ENCODE results near the gene PHLDA3.
"Not testable (repeated sequence)": the region's sequence is repeated elsewhere in the genome, so short reads cannot be mapped to it uniquely, and the experiment has no call there.

Gene PHLDA3

DNA sequence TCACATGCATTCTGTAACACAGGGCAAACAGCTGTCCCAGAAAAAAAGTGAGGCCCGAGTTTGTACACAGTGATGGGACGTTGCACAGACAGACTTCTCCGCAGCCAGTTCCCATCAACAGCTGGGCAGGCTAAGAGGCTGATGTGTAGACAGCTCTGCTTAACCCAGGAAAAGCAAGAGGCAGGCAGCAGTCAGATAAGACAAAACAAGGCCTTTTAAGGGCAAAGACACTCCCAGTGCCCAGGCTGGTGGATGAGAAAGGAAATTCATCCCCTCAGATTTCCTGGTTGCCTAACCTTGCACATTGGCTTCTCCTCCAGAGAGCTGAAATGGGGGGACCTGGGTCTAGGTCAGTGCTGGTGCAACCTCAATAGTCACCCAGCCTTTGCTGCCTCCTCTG lies 17.2 kb upstream of the PHLDA3 start:
- DNase-seq (ENCODE audit: low read depth), result peak; percentile 91

GRCh38 chr1:201485184-201485774 lies 16.3 kb upstream of the PHLDA3 start:
- no peak for DNase-seq (ENCODE audit: low read depth)

DNA sequence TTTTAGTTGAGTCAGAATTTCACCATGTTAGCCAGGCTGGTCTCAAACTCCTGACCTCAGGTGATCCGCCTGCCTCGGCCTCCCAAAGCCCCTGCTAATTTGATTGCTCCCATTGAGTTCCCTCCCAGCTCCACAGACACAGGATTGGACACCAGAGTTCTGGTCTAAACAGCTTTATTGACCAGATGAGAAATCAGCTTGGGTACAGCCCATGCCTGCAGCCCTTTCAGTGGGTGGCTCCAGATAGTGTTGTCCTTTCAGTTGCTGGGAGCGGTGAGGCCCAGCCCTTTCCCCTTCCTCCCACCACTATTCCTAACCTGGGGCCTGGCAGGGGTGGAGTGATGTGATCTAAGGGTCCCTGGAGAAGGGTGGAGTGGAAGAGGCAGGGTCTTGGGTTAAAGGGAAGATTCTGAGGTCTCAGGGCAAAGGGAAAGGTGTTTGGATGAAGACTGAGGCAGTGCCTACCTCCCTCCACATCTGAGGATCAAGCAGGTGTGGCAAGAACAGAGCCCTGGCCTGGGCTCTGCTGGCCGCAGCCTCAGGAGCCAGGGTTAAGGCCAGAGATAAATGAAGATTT lies 14.5 kb upstream of the PHLDA3 start:
- DNase-seq (ENCODE audit: low read depth), result no peak

DNA sequence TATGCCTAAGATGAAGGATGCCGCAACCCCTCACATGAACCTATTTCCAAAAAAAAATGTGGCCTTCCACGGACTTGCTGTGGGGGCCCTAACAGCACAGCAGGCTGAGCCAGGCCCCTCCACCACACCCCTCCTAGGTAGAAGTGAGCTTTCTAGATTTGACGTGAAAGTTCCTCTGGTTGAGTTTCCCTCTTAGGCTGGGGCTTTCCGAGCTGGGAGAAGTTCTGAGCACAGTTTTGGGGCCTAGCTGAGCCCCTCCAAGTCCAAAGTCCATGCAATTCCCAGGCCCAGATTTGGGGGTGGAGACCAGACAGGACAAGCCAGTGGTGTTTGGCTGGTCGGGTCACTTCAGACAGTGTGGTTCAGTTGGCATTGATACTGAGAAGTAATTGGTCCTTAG lies 13.8 kb upstream of the PHLDA3 start:
- DNase-seq (ENCODE audit: low read depth), result no peak

DNA sequence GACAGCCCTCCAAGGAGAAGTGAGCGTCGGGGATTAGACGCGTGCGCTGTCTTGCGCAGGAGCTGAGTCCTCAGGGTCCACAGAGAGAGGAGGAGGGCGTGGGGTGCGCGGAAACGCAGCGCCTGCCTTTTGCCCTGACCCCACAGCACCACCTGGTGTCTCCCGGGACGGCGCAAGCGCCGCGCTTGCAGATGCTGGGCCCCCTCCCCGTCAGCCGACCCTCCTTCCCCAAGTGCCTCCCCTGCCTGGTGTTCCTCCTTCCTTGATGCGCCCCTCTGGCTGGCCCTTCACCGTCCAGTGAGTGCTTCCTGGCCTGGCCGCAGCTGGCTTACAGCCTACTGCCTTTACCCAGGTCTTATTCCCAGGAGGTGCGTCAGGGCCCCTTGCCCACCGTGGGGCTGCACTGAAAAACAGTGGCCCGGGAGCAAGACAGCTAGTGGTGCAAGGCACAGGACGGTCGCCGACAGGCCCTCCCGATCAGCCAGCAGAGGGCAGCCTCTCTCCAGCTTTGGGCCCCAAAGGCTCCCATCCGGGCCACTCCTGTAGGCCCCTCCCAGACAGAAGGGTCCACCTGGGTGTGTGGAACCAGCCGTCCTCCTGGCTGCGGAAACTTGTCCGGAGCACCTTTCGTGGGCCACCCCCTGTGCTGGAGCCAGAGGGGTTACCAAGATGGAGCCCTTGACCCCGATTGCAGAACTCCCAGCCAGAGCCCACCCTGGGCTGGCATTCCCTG lies 12.9 kb upstream of the PHLDA3 start:
- peak; percentile 71 for DNase-seq (ENCODE audit: low read depth)

DNA sequence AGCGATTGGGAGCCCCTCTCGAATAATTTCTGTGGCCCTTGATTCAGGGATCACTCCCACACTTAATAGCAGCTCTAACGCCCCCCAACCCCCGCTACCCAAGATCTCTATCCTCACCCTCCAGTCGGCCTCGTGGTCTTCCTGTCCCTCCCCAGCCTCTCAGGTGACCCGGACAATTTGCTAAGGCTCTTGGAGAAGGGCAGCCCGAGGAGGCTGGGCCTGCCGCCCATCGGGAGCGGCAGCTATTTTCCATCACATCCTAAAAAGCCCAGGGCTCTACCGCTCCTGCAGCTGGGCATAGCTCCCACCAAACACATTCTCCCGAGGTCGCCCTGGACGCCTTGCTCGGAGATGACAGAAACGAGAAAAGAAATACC lies 12.0 kb upstream of the PHLDA3 start:
- no peak for DNase-seq (ENCODE audit: low read depth)

- peak; percentile 79 for DNase-seq (ENCODE audit: low read depth)
Measured at GRCh38 chr1:201480231-201481003, 11.4 kb upstream of the PHLDA3 start.

- no peak for DNase-seq (ENCODE audit: low read depth)
Measured at GRCh38 chr1:201479201-201479730, 10.3 kb upstream of the PHLDA3 start.

DNA sequence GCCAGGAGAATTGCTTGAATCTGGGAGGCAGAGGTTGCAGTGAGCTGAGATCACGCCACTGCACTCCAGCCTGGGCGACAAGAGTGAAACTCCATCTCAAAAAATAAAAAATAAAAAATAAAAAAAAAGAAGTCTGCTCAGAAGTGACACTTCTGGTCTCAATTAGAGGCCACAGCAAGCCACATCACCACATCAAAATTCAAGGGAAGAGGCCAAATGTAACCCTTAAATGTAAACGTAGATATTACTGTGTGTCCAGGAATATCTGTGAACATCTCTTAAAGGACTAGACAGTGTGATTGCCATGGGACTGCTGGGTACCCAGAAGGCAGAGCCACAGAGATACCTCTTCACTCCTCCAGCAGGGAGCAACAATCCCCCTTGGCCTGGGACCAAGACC lies 9.7 kb upstream of the PHLDA3 start:
- DNase-seq (ENCODE audit: low read depth), result not testable (repeated sequence)

- DNase-seq (ENCODE audit: low read depth), result peak; percentile 70
Measured at GRCh38 chr1:201476670-201477344, 7.8 kb upstream of the PHLDA3 start.

DNA sequence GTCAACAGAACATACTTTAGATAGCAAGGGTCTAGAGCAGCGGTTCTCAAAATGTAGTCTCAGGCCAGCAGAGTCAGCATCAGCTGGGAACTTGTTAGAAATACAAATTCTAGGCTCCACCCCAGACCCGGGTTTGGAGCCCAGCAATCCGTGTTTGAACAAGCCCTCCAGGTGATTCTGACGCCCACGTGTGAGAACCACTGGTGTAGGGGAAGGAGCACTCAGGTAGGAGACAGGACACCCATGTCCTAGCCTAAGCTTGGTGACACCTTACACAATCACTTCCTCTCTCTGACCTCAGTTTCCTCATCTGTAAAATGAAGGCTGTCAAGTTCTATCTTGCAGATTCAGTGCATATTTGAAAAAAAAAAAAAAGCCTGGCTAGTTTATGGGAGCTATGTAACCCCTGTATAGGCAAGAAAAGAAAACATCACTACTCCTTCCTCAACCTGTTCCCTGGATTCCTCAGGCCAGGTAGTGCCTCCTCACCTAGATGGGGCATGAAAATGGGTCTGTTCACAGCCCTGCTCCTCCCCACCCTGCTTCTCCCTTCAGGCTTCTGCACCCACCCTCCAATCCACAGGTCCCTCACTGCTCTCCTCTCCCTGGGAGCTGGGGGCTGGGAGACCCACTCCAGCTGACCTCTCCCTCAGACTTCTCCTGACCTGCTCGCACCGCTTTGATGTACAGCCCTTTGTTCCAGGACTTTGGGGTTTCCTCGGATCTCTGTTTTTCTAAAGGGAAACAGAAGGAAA lies 7.1 kb upstream of the PHLDA3 start:
- no peak for DNase-seq (ENCODE audit: low read depth)

DNA sequence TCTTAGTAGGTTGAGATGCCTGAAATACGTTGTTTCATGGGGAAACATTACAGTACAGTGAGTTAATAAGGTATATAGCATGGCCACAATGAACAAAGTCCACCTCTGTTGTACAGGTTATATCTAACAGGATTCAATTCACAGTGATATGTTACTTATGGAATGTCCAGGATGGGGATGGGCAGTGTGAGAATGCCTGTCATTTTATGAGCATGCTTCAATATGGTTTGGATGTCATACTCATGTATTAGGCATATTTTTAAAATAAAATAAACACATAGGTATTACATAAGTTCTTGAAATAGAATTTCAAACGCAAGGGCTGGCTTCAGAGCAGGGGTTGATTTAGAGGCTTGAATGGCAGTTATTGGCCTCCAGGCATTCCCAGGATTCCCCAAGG lies 6.1 kb upstream of the PHLDA3 start:
- DNase-seq (ENCODE audit: low read depth), result no peak

GRCh38 chr1:201473296-201473695 lies 4.3 kb upstream of the PHLDA3 start:
- DNase-seq (ENCODE audit: low read depth), result no peak

DNA sequence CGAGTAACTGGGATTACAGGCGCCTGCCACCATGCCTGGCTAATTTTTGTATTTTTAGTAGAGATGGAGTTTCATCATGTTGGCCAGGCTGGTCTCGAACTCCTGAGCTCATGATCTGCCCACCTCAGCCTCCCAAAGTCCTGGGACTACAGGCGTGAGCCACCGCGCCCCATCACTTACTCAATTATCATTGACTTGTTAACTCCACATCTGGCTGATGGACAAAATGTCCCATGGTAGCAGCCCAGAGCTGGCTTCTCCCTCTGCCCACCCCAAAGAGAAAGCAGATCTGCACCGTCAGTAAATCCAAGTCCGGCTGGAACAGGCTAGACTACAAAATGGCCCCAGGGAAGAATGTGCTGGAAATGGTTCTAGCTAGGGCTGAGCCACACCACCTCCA lies 3.3 kb upstream of the PHLDA3 start:
- DNase-seq (ENCODE audit: low read depth), result not testable (repeated sequence)

DNA sequence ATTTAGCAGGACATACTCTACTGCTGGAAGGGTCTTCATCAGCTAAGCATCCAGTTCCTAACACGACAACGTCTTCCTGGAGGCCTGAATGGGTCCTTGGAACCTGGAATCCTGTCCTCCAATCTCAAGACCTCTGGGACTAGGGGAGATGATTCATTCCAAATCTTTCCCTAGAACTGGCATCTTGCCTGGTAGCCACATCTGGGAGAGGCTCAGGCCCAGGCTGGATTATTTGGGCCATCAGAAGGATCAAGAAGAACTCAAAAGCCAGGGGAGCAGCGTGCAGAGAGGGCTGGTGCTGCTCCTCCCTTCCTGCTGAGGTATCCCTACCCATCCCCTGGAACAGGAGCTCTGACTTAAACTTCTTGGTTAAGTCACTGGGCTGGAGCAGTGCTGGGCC lies 2.8 kb upstream of the PHLDA3 start:
- DNase-seq (ENCODE audit: low read depth), result no peak

- DNase-seq (ENCODE audit: low read depth), result no peak
Measured at GRCh38 chr1:201470581-201470980, 1.6 kb upstream of the PHLDA3 start.

DNA sequence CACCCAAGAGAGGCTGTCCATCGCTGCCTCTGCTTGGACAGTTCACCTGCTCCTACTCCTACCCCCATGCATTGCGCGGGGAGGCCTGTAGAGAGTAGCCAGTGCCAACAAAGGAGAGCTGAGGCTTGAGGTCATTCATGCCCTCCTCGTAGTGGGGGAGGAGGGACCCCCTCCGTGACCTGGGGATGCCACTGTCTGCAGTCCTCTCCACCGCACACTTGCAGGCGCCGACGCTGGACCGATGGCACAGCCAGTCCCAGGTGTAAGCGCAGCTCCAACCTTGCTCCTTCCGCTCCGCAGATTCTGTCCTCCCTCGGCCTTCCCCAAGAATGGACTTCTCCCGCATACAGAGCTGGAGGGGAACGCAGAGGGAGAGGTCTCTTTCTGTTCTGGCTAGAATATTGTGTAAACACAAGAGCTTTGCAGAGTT lies 672 bp upstream of the PHLDA3 start:
- DNase-seq (ENCODE audit: low read depth), result no peak

DNA sequence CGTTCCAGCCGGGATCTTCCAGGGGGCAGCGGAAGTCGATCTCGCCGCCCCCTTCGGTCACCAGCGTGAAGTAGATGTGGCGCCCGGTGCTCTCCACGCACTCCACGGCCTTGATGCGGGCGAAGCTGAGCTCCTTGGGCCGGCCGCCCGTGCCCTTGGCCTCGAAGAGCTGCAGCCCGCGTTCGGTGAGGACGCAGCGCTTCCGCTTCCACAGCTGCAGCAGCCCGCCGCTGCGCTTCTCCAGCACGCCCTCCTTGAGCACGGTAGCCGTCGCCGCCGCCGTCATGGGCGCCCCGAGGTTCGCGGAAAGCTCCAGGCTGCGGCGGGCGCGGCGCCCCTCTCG lies 516 bp downstream of the PHLDA3 start:
- no peak for DNase-seq (ENCODE audit: low read depth)

GRCh38 chr1:201466492-201466891 lies 2.5 kb downstream of the PHLDA3 start:
- peak; percentile 63 for DNase-seq (ENCODE audit: low read depth)

DNA sequence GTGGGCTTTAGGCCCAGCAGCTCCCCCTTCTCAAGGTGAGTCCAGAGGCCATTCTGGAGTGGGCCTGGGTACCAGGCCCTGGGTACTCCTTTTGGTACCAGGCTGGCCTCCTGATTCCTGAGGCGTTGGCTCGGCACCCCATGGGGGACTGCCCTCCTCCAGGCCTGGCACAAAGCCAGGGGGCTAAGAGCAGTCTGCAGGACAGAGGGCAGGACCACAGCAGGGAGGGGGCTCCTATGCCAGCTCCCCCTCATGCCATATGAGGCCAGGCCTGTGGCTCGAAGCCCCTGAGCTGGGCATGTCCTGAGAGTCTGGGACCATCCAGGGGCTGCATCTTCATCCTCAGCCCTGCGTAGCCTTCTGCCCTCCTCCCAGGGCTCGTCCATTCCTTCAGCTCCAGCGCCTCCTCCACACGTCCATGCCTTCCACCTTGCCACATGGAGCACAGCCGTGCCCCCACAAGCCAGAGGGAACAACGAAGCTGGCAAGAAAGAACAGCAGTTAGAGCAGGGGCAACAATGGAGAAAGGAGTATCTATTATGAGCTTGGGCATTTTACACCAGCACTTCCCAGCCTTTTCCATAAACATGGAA lies 3.2 kb downstream of the PHLDA3 start:
- DNase-seq (ENCODE audit: low read depth), result no peak

GRCh38 chr1:201463071-201463552 lies 5.9 kb downstream of the PHLDA3 start:
- peak; percentile 40 for DNase-seq (ENCODE audit: low read depth)
